Mesothelial cell of epicardium (in vitro differentiated cells): ENCODE results near the gene MYO15B. TPM values are rescaled to one million over a fixed set of nuclear protein-coding genes. Genes with fewer than 3 reads are reported as not detected.

Source experiments
- DNase-seq, 2 experiments: peaks; one replicate each; pipeline ENCODE4 v3.0.0; 2021; ENCODE audit warnings: low spot score in 2 of 2; ENCODE audit not compliant: unreplicated experiment in 2 of 2
- H3K27ac Mint-ChIP-seq: 2 replicates; pipeline ENCODE4 v1.8.0; 2021; ENCODE audit warnings: mixed read lengths
- H3K27me3 Mint-ChIP-seq: 2 replicates; pipeline ENCODE4 v1.8.0; 2021; ENCODE audit warnings: low read depth, mixed read lengths
- H3K36me3 Mint-ChIP-seq: 2 replicates; pipeline ENCODE4 v1.8.0; 2021; ENCODE audit warnings: mixed read lengths
- H3K4me1 Mint-ChIP-seq: 2 replicates; pipeline ENCODE4 v1.8.0; 2021; ENCODE audit warnings: mixed read lengths
- H3K4me3 Mint-ChIP-seq: 2 replicates; pipeline ENCODE4 v1.8.0; 2021; ENCODE audit warnings: mild to moderate bottlenecking, moderate library complexity, mixed read lengths
- H3K9me3 Mint-ChIP-seq: 2 replicates; pipeline ENCODE4 v1.8.0; 2021; ENCODE audit warnings: mixed read lengths
- total RNA-seq: library from RNA; stranded (reverse); gene quantifications from 3 replicates; pipeline ENCODE4 v1.2.1, GENCODE V29; 2021
- TF ChIP-seq, protein P1 (sequence below): fragments of 200-600 bp; sonication (generic); IDR thresholded peaks from one replicate; pipeline ENCODE4 v1.5.0; 2021; ENCODE audit warnings: antibody characterized with exemption; ENCODE audit not compliant: unreplicated experiment

Gene MYO15B
- total RNA-seq, 1 donor from 2014 or later = 281 TPM

DNA sequence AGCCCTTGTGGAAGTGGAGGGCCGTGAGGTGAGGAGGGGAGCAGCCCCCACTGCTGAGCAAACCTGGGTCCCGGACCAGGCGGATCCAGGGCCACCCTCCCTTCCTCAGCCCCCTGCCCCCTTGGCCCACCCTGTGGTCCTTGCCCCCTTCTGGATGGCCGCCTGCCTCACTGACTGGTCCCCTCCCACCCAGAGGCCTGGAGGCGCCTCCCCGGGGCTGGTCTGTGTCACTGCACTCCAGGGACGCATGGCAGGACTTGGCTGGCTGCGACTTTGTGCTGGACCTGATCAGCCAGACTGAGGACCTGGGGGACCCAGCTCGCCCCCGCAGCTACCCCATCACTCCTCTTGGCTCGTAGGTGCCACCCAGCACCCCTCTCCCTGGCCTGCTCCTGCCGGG, 26.4 kb downstream of the MYO15B start:
- TF ChIP-seq, protein P1, sequence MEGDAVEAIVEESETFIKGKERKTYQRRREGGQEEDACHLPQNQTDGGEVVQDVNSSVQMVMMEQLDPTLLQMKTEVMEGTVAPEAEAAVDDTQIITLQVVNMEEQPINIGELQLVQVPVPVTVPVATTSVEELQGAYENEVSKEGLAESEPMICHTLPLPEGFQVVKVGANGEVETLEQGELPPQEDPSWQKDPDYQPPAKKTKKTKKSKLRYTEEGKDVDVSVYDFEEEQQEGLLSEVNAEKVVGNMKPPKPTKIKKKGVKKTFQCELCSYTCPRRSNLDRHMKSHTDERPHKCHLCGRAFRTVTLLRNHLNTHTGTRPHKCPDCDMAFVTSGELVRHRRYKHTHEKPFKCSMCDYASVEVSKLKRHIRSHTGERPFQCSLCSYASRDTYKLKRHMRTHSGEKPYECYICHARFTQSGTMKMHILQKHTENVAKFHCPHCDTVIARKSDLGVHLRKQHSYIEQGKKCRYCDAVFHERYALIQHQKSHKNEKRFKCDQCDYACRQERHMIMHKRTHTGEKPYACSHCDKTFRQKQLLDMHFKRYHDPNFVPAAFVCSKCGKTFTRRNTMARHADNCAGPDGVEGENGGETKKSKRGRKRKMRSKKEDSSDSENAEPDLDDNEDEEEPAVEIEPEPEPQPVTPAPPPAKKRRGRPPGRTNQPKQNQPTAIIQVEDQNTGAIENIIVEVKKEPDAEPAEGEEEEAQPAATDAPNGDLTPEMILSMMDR = no peak
- H3K9me3 Mint-ChIP-seq = no peaks in the 10 kb centered on the region
- H3K4me1 Mint-ChIP-seq = no peaks in the 10 kb centered on the region
- no peaks in the 10 kb centered on the region for H3K27me3 Mint-ChIP-seq
- no peak overlapping the region for H3K27ac Mint-ChIP-seq
- peaks cover 2% of the 10 kb centered on the region for H3K36me3 Mint-ChIP-seq
- H3K4me3 Mint-ChIP-seq = no peak overlapping the region
- no peak for DNase-seq

DNA sequence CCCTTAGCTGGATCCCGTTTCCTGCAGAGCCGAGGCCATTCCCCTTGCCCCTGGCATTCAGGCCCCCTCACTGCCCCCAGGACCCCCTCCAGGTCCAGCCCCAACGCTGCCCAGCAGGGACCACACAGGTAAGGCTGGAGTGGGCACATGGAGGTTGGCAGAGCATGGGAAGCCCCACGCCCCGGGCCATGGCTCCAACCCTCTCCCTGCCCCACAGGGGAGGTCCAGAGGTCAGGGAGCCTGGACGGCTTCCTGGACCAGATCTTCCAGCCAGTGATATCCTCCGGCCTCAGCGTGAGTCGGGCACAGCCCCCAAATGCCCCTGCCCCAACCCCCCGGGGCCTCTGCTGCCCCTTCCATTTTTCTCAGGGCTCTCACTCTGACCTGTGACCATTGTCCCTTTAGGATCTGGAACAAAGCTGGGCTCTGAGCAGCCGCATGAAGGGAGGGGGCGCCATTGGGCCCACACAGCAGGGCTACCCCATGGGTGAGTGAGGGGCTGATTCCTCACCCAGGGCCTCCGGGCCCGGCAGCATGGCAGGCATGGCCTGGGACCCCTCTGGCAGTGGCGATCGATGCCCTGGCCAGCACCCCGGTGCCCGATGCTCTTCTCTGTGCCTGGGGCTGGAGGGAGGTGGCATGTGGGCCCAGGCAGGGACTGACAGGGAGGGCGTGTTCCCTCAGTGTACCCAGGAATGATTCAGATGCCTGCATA, 27.1 kb downstream of the MYO15B start:
- no peaks in the 10 kb centered on the region for H3K9me3 Mint-ChIP-seq
- DNase-seq = no peak
- no peak overlapping the region for H3K4me3 Mint-ChIP-seq
- no peaks in the 10 kb centered on the region for H3K27me3 Mint-ChIP-seq
- TF ChIP-seq, protein P1 = no peak
- peaks cover 2% of the 10 kb centered on the region for H3K36me3 Mint-ChIP-seq
- H3K4me1 Mint-ChIP-seq = no peaks in the 10 kb centered on the region
- no peak overlapping the region for H3K27ac Mint-ChIP-seq

DNA sequence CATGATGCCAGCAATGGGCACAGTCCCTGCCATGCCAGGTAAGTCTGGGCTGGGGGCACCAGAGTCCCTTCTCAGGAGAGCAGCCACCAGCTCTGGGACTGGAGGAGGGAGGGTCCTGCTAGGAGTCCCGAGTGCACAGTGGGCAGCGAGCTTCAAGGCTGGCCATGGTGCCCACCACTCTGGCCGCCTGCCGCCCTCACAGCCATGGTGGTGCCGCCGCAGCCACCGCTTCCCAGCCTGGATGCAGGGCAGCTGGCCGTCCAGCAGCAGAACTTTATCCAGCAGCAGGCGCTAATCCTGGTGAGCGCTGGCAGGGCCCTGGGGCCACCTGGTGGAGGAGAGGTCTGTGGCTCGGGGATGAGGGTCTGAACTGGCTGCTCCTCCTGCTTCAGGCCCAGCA, 27.7 kb downstream of the MYO15B start:
- peaks cover 2% of the 10 kb centered on the region for H3K36me3 Mint-ChIP-seq
- no peaks in the 10 kb centered on the region for H3K27me3 Mint-ChIP-seq
- no peaks in the 10 kb centered on the region for H3K4me1 Mint-ChIP-seq
- no peak overlapping the region for H3K4me3 Mint-ChIP-seq
- H3K27ac Mint-ChIP-seq = no peak overlapping the region
- no peak for DNase-seq
- TF ChIP-seq, protein P1 = no peak
- no peaks in the 10 kb centered on the region for H3K9me3 Mint-ChIP-seq

DNA sequence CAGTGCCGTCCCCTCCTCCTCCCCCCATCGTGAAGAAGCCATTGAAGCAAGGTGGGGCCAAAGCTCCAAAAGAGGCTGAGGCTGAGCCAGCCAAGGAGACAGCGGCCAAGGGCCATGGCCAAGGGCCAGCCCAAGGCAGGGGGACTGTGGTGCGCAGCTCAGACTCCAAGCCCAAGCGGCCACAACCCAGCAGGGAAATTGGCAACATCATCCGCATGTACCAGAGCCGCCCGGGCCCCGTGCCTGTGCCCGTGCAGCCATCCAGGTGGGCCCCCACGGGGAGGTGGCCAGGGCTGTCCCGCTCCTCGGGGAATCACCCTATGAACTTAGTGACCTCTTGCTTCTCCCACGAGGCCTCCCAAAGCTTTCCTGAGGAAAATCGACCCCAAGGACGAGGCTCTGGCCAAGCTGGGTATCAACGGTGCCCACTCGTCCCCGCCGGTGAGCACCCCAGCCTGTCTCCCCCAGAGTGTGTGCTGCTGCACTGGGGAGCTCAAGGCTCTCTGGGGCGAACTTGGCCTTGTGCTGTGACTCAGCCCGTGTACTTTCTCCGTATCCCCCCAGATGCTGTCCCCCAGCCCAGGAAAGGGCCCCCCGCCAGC, 29.0 kb downstream of the MYO15B start:
- Mint-ChIP-seq H3K27me3 (no peaks in the 10 kb centered on the region), H3K9me3 (no peaks in the 10 kb centered on the region), H3K36me3 (peaks cover 2% of the 10 kb centered on the region), H3K4me1 (no peaks in the 10 kb centered on the region), H3K4me3 (no peak overlapping the region), H3K27ac (no peak overlapping the region)
- TF ChIP-seq, protein P1 = no peak
- DNase-seq = no peak

DNA sequence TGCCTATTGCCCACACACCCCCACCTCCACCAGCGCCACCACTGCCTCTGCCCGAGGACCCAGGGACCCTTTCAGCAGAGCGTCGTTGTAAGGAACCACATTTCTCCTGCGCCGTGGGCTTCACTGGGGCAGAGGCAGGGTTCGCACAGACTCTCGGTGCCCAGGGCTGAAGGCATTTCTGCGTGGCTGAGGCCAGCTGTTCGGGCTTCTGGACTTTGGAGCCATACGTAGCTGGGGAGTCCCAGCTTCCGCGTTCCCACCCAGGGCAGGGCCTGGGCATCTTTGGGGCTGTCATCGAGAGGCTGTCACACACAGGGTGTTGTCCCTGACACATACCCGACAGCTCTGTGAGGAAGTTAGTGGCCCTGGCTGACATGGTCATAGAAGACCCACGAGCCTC, 29.6 kb downstream of the MYO15B start:
- peaks cover 2% of the 10 kb centered on the region for H3K36me3 Mint-ChIP-seq
- DNase-seq = no peak
- no peak overlapping the region for H3K27ac Mint-ChIP-seq
- no peak overlapping the region for H3K4me3 Mint-ChIP-seq
- no peaks in the 10 kb centered on the region for H3K9me3 Mint-ChIP-seq
- TF ChIP-seq, protein P1 = no peak
- H3K4me1 Mint-ChIP-seq = peaks cover 4% of the 10 kb centered on the region
- no peaks in the 10 kb centered on the region for H3K27me3 Mint-ChIP-seq
